SK-N-SH (cell line): Measurements from ENCODE around the gene MSH5. TPM values are rescaled to one million over a fixed set of nuclear protein-coding genes. Genes with fewer than 3 reads are reported as not detected.

Experiments used
- CTCF ChIA-PET: fragments of 300-600, 350-600 bp; formaldehyde crosslinking; extraction: SDS; loops from one replicate; lab custom pipeline; 2021; lab: Yijun Ruan, JAX
- POLR2A ChIA-PET: fragments of 350-600 bp; sonication (Branson Sonifier 250); formaldehyde crosslinking; extraction: SDS; loops from one replicate; lab custom pipeline; 2020; ENCODE audit warnings: antibody characterized with exemption, inconsistent platforms; lab: Yijun Ruan, JAX
- DNase-seq: peaks from one replicate; pipeline ENCODE4 v3.0.0; 2012
- H2AFZ ChIP-seq: fragments of 200-600 bp; sonication (generic); 2 replicates; pipeline ENCODE4 v1.8.1; 2016; ENCODE audit warnings: antibody characterized with exemption, mild to moderate bottlenecking, low read depth
- H3F3A ChIP-seq: fragments of 200-600 bp; sonication (generic); replicated peaks from 2 replicates; pipeline ENCODE3; 2016; ENCODE audit warnings: antibody characterized with exemption, mild to moderate bottlenecking; ENCODE audit not compliant: insufficient read depth
- H3K27ac ChIP-seq, 2 experiments: fragments of 200-500 bp in 1 of 2; fragments of 200-600 bp in 1 of 2; sonication (Bioruptor generic) in 1 of 2; sonication (generic), shearing (Covaris generic) in 1 of 2; 2 replicates each; pipeline versions ENCODE4 v1.5.1 to v1.6.1; 2014 to 2016; ENCODE audit warnings: low read depth in 2 of 2, inconsistent platforms in 1 of 2, low read length in 1 of 2, mild to moderate bottlenecking in 1 of 2, mixed read lengths in 1 of 2
- H3K27me3 ChIP-seq: fragments of 200-600 bp; sonication (generic), shearing (Covaris generic); 2 replicates; pipeline ENCODE4 v1.6.1; 2016; ENCODE audit warnings: mixed run types; ENCODE audit not compliant: insufficient read depth
- H3K36me3 ChIP-seq, 2 experiments: fragments of 200-500 bp in 1 of 2; fragments of 200-600 bp in 1 of 2; sonication (Bioruptor generic) in 1 of 2; sonication (generic) in 1 of 2; replicated peaks in 1 of 2; 2 replicates each; pipeline versions ENCODE3 to v1.5.1; 2014 to 2016; ENCODE audit warnings: low read length in 1 of 2, mild to moderate bottlenecking in 1 of 2; ENCODE audit not compliant: insufficient read depth in 2 of 2, control insufficient read depth in 1 of 2
- H3K4me1 ChIP-seq, 2 experiments: fragments of 200-500 bp in 1 of 2; fragments of 200-600 bp in 1 of 2; sonication (Bioruptor generic) in 1 of 2; sonication (generic), shearing (Covaris generic) in 1 of 2; 2 replicates each; pipeline versions ENCODE4 v1.5.1 to v1.6.1; 2014 to 2016; ENCODE audit warnings: low read depth in 1 of 2, low read length in 1 of 2, mixed run types in 1 of 2; ENCODE audit not compliant: insufficient read depth in 2 of 2, control insufficient read depth in 1 of 2
- H3K4me2 ChIP-seq: fragments of 200-600 bp; sonication (generic), shearing (Covaris generic); 2 replicates; pipeline ENCODE4 v1.6.1; 2017; ENCODE audit warnings: mixed run types
- H3K4me3 ChIP-seq, 2 experiments: fragments of 200-500 bp in 1 of 2; fragments of 200-600 bp in 1 of 2; sonication (Bioruptor generic) in 1 of 2; sonication (generic), shearing (Covaris generic) in 1 of 2; 2 replicates each; pipeline versions ENCODE4 v1.5.1 to v1.8.1; 2014 to 2016; ENCODE audit warnings: low read depth in 2 of 2, inconsistent platforms in 1 of 2, low read length in 1 of 2, mild to moderate bottlenecking in 1 of 2, mixed read lengths in 1 of 2, moderate library complexity in 1 of 2
- H3K79me2 ChIP-seq: fragments of 200-600 bp; sonication (generic); 2 replicates; pipeline ENCODE4 v1.8.1; 2017; ENCODE audit warnings: mild to moderate bottlenecking; ENCODE audit not compliant: insufficient read depth
- H3K9ac ChIP-seq: fragments of 200-600 bp; sonication (generic); 2 replicates; pipeline ENCODE4 v1.6.1; 2017; ENCODE audit warnings: mixed run types
- H3K9me2 ChIP-seq: fragments of 200-600 bp; sonication (generic); 2 replicates; pipeline ENCODE4 v1.6.1; 2017; ENCODE audit warnings: mixed run types
- H3K9me3 ChIP-seq: fragments of 200-600 bp; sonication (generic); 2 replicates; pipeline ENCODE4 v1.6.1; 2017; ENCODE audit warnings: mixed run types, mild to moderate bottlenecking, moderate library complexity
- H4K20me1 ChIP-seq: fragments of 200-600 bp; sonication (generic); 2 replicates; pipeline ENCODE4 v1.6.1; 2017; ENCODE audit warnings: mild to moderate bottlenecking, mixed run types; ENCODE audit not compliant: insufficient read depth
- CHD2 ChIP-seq: fragments of 150-350 bp; IDR thresholded peaks from 2 replicates; pipeline ENCODE4 v1.6.1; 2018; ENCODE audit warnings: low read length; ENCODE audit not compliant: partially characterized antibody
- CTCF ChIP-seq: fragments of 200-600 bp; sonication (generic); IDR thresholded peaks from 2 replicates; pipeline ENCODE4 v1.6.1; 2017; ENCODE audit warnings: antibody characterized with exemption, mild to moderate bottlenecking, moderate library complexity
- ELF1 ChIP-seq: IDR thresholded peaks from 2 replicates; pipeline ENCODE4 v1.4.0; 2012
- FOXM1 ChIP-seq: IDR thresholded peaks from 2 replicates; pipeline ENCODE4 v1.4.0; 2012; ENCODE audit warnings: low read depth, mild to moderate bottlenecking
- IRF3 ChIP-seq: fragments of 150-350 bp; IDR thresholded peaks from 2 replicates; pipeline ENCODE4 v1.6.1; 2016; ENCODE audit warnings: mild to moderate bottlenecking, low read depth, low read length
- MEF2A ChIP-seq: IDR thresholded peaks from 2 replicates; pipeline ENCODE4 v1.4.0; 2012; ENCODE audit warnings: low read depth, borderline replicate concordance
- MXI1 ChIP-seq: IDR thresholded peaks from 2 replicates; pipeline ENCODE4 v1.6.1; 2012; ENCODE audit warnings: mild to moderate bottlenecking, low read depth, low read length, improper control_type of control experiment
- NFIC ChIP-seq: IDR thresholded peaks from 2 replicates; pipeline ENCODE4 v1.4.0; 2012; ENCODE audit warnings: borderline replicate concordance
- RAD21 ChIP-seq: IDR thresholded peaks from 2 replicates; pipeline ENCODE4 v1.6.1; 2012; ENCODE audit warnings: mild to moderate bottlenecking, low read length
- REST ChIP-seq: IDR thresholded peaks from 2 replicates; pipeline ENCODE4 v1.6.1; 2012; ENCODE audit warnings: mild to moderate bottlenecking, low read depth, low read length, moderate library complexity
- RXRA ChIP-seq: IDR thresholded peaks from 2 replicates; pipeline ENCODE4 v1.4.0; 2012; ENCODE audit warnings: low read depth, mild to moderate bottlenecking, borderline replicate concordance
- SIN3A ChIP-seq: IDR thresholded peaks from 2 replicates; pipeline ENCODE4 v1.6.1; 2012; ENCODE audit warnings: low read depth, mild to moderate bottlenecking, low read length, moderate library complexity, borderline replicate concordance
- TAF1 ChIP-seq: IDR thresholded peaks from 2 replicates; pipeline ENCODE4 v1.6.1; 2012; ENCODE audit warnings: low read depth, mild to moderate bottlenecking, low read length, moderate library complexity, borderline replicate concordance
- YY1 ChIP-seq: IDR thresholded peaks from 2 replicates; pipeline ENCODE4 v1.4.0; 2012; ENCODE audit warnings: low read depth, mild to moderate bottlenecking
- ZBTB33 ChIP-seq: IDR thresholded peaks from 2 replicates; pipeline ENCODE4 v1.4.0; 2012; ENCODE audit warnings: low read depth, borderline replicate concordance
- WGBS: methylation state at CpG from one replicate; pipeline ENCODE4 v1.1.6; 2017; ENCODE audit warnings: low lambda C conversion rate; 5-methylcytosine and 5-hydroxymethylcytosine counted together
- polyA plus RNA-seq, 3 experiments: library from polyadenylated mRNA; depleted of rRNA; stranded (reverse); fragments of >200 nt; gene quantifications; 2 replicates each; pipeline ENCODE4 v1.2.3, GENCODE V29; 2012

Gene MSH5
- polyA plus RNA-seq, 1 of the 3 experiments (the other 2 are of a cell fraction): 16.0 TPM

- Histone ChIP-seq H3K4me2 (peak overlapping the region; percentile 69), H3K36me3 (peaks cover 0 to 29% of the 10 kb centered on the region in 2 experiments), H3K9ac (0 out of 2 replicates have a peak overlapping the region, but pooled peaks have one; percentile 23), H3K27ac (no peak overlapping the region), H4K20me1 (no peaks in the 10 kb centered on the region), H3K9me2 (no peaks in the 10 kb centered on the region), H3K79me2 (no peaks in the 10 kb centered on the region), H3F3A (peaks cover 3% of the 10 kb centered on the region), H2AFZ (no peak overlapping the region), H3K9me3 (no peaks in the 10 kb centered on the region), H3K27me3 (no peaks in the 10 kb centered on the region), H3K4me3 (no peak overlapping the region), H3K4me1 (peaks cover 9 to 10% of the 10 kb centered on the region in 2 experiments; a peak in 2 of 4 replicates)
- no peak for DNase-seq
- TF ChIP-seq YY1: no peak
- TF ChIP-seq CTCF: no peak
- TF ChIP-seq SIN3A: no peak
- no peak for TF ChIP-seq CHD2
- TF ChIP-seq ELF1: no peak
- no peak for TF ChIP-seq NFIC
- no peak for TF ChIP-seq RAD21
- no peak for TF ChIP-seq MXI1
- TF ChIP-seq TAF1: no peak
- no peak for TF ChIP-seq FOXM1
- no peak for TF ChIP-seq MEF2A
- no peak for TF ChIP-seq RXRA
- no peak for TF ChIP-seq ZBTB33
- no peak for TF ChIP-seq REST
- no peak for TF ChIP-seq IRF3
- ChIA-PET POLR2A (no interaction called here), CTCF (interaction anchor here (2.0 to 9.9 kb wide), 2 partner anchors 9 to 14 kb away, joined by 8 to 62 read pairs; no protein-coding TSS in a partner anchor)
- 53% methylated on average over 13 of the region's 14 CpGs for WGBS
Measured at GRCh38 chr6:31776485-31776988, 36.7 kb downstream of the MSH5 start.
